HepG2 (cell line): ENCODE data around the gene SYMPK. TPM values are rescaled to one million over a fixed set of nuclear protein-coding genes. Genes with fewer than 3 reads are reported as not detected.

Source experiments
- EED ChIP-seq: sonication (generic); formaldehyde crosslinking; IDR thresholded peaks from 2 replicates; pipeline ENCODE4 v1.5.0; 2020; ENCODE audit warnings: mild to moderate bottlenecking, missing genetic modification reagents
- FOXP1 ChIP-seq, 2 experiments: fragments of 450-650 bp in 1 of 2; IDR thresholded peaks; 2 replicates each; pipeline ENCODE4 v1.6.1; 2017 to 2018; ENCODE audit warnings: antibody characterized with exemption in 1 of 2
- NRL ChIP-seq: sonication (generic); formaldehyde crosslinking; IDR thresholded peaks from 2 replicates; pipeline ENCODE4 v1.5.0; 2020; ENCODE audit warnings: missing genetic modification reagents, mild to moderate bottlenecking, moderate library complexity, borderline replicate concordance
- XRCC5 ChIP-seq: fragments of 200-400 bp; formaldehyde crosslinking; optimal IDR thresholded peaks from 2 replicates; pipeline ENCODE3; 2017; ENCODE audit warnings: mild to moderate bottlenecking, low read length
- ZNF441 ChIP-seq: sonication (generic); formaldehyde crosslinking; IDR thresholded peaks from 2 replicates; pipeline ENCODE4 v1.7.0; 2021; ENCODE audit warnings: missing genetic modification reagents, borderline replicate concordance
- ZNF547 ChIP-seq: sonication (generic); formaldehyde crosslinking; IDR thresholded peaks from 2 replicates; pipeline ENCODE4 v1.5.1; 2020; ENCODE audit warnings: mild to moderate bottlenecking, missing genetic modification reagents
- ZNF790 ChIP-seq: sonication (generic); formaldehyde crosslinking; IDR thresholded peaks from 2 replicates; pipeline ENCODE4 v1.8.0; 2022; ENCODE audit warnings: missing genetic modification reagents, mild to moderate bottlenecking, borderline replicate concordance
- ZSCAN20 ChIP-seq: sonication (generic); formaldehyde crosslinking; IDR thresholded peaks from 2 replicates; pipeline ENCODE4 v1.4.0; 2020; ENCODE audit warnings: missing genetic modification reagents, mild to moderate bottlenecking, borderline replicate concordance
- polyA plus RNA-seq, 8 experiments: library from polyadenylated mRNA; depleted of rRNA in 3 of 8; stranded (reverse) in 7 of 8; unstranded in 1 of 8; fragments of >200 nt; fragmentation: Illumina TruSeq in 4 of 8; extraction: Trizol in 4 of 8; gene quantifications; 2 replicates each; pipeline versions ENCODE4 v1.2.1 to v1.2.3, GENCODE V29; 2011 to 2016; ENCODE audit warnings: low read depth in 4 of 8, missing spikeins in 1 of 8, mixed read lengths in 1 of 8; ENCODE audit not compliant: insufficient read depth in 1 of 8
- total RNA-seq, 5 experiments: library from RNA; depleted of rRNA; stranded (reverse); fragments of >200 nt; fragmentation: Illumina TruSeq; extraction: Trizol; gene quantifications; 2 replicates each; pipeline ENCODE4 v1.2.3, GENCODE V29; 2016; ENCODE audit warnings: low read depth in 1 of 5
- TF ChIP-seq, protein P1 (sequence below): sonication (generic); formaldehyde crosslinking; IDR thresholded peaks from 2 replicates; pipeline ENCODE4 v1.4.0; 2020; ENCODE audit warnings: missing genetic modification reagents
- TF ChIP-seq, protein P2 (sequence below): sonication (generic); formaldehyde crosslinking; IDR thresholded peaks from 2 replicates; pipeline ENCODE4 v1.8.0; 2022; ENCODE audit warnings: missing genetic modification reagents, mild to moderate bottlenecking, moderate library complexity, borderline replicate concordance
- TF ChIP-seq, protein P3 (sequence below), 2 experiments: sonication (generic) in 1 of 2; formaldehyde crosslinking in 1 of 2; IDR thresholded peaks; 2 replicates each; pipeline versions ENCODE4 v1.4.0 to v1.6.1; 2016 to 2020; ENCODE audit warnings: borderline replicate concordance in 1 of 2, low read depth in 1 of 2, mild to moderate bottlenecking in 1 of 2, missing genetic modification reagents in 1 of 2
- TF ChIP-seq, protein P4 (sequence below): IDR thresholded peaks from 2 replicates; pipeline ENCODE4 v1.6.1; 2018; ENCODE audit warnings: missing genetic modification reagents
- TF ChIP-seq, protein P5 (sequence below): sonication (generic); formaldehyde crosslinking; IDR thresholded peaks from 2 replicates; pipeline ENCODE4 v1.8.0; 2022; ENCODE audit warnings: missing genetic modification reagents, mild to moderate bottlenecking, inconsistent platforms, borderline replicate concordance
- TF ChIP-seq, protein P6 (sequence below): IDR thresholded peaks from 2 replicates; pipeline ENCODE4 v1.6.1; 2012; ENCODE audit warnings: low read depth, low read length, improper control_type of control experiment

Gene SYMPK
- total and polyA plus RNA-seq, 2 of the 13 experiments (the other 11 are each of a cell fraction or from before 2014, with no cell fraction given): 21.9 to 55.7 TPM

DNA sequence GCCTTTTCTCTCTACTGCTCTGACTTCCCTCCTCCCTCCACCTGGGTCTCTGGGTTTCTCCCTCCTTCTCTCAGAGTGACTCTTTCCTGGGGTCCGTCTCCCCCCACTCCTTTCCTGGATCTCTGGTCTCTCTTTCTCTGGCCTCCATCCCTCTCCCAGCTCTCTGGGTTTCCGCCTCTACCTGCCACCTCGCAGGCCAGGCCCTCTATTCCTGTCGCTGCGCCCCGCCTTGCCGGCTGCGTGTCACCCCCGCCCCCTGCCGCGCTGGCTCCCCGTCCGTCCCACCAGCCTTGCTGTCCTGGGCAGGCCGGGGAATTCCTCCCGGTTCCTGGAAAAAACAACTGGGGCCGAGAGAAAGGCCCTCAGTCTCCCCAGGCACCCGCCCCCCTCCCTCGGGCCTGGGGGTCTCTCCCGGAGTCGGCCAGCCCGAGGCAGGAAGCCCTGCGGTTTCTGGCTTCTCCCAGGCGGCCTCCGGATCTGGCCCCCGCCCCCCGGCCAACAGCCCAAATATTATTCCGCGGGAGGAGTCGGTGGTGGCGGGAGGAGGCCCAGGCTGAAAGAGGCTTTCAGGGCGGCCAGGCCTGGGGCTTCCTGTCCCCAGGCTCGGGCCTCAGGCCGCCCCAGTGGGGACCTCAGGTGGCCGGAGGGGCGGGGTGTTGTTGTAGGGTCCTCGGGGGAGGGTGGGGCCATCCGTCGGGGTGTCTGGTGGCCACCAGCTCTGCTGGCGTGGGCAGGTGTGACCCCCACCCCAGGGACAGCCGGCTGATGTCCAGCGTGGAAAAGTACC, 13.7 kb upstream of the SYMPK start (continued):
- TF ChIP-seq, protein P1, sequence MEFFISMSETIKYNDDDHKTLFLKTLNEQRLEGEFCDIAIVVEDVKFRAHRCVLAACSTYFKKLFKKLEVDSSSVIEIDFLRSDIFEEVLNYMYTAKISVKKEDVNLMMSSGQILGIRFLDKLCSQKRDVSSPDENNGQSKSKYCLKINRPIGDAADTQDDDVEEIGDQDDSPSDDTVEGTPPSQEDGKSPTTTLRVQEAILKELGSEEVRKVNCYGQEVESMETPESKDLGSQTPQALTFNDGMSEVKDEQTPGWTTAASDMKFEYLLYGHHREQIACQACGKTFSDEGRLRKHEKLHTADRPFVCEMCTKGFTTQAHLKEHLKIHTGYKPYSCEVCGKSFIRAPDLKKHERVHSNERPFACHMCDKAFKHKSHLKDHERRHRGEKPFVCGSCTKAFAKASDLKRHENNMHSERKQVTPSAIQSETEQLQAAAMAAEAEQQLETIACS (CRISPR knock-in tag): no peak
- TF ChIP-seq, protein P2, sequence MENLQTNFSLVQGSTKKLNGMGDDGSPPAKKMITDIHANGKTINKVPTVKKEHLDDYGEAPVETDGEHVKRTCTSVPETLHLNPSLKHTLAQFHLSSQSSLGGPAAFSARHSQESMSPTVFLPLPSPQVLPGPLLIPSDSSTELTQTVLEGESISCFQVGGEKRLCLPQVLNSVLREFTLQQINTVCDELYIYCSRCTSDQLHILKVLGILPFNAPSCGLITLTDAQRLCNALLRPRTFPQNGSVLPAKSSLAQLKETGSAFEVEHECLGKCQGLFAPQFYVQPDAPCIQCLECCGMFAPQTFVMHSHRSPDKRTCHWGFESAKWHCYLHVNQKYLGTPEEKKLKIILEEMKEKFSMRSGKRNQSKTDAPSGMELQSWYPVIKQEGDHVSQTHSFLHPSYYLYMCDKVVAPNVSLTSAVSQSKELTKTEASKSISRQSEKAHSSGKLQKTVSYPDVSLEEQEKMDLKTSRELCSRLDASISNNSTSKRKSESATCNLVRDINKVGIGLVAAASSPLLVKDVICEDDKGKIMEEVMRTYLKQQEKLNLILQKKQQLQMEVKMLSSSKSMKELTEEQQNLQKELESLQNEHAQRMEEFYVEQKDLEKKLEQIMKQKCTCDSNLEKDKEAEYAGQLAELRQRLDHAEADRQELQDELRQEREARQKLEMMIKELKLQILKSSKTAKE (CRISPR knock-in tag): peak; percentile 50; the same call in 1 of the 2 replicates
- TF ChIP-seq NRL: peak; percentile 77; the same call in 1 of the 2 replicates
- TF ChIP-seq EED (CRISPR knock-in tag): 0 out of 2 replicates have a peak, but pooled peaks have one; percentile 56
- TF ChIP-seq FOXP1 (IDR thresholded peaks at IDR 0.05): no peak
- TF ChIP-seq FOXP1 (CRISPR knock-in tag; IDR thresholded peaks at IDR 0.05): no peak
- TF ChIP-seq, protein P3, sequence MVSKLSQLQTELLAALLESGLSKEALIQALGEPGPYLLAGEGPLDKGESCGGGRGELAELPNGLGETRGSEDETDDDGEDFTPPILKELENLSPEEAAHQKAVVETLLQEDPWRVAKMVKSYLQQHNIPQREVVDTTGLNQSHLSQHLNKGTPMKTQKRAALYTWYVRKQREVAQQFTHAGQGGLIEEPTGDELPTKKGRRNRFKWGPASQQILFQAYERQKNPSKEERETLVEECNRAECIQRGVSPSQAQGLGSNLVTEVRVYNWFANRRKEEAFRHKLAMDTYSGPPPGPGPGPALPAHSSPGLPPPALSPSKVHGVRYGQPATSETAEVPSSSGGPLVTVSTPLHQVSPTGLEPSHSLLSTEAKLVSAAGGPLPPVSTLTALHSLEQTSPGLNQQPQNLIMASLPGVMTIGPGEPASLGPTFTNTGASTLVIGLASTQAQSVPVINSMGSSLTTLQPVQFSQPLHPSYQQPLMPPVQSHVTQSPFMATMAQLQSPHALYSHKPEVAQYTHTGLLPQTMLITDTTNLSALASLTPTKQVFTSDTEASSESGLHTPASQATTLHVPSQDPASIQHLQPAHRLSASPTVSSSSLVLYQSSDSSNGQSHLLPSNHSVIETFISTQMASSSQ (IDR thresholded peaks at IDR 0.05; ENCODE audit: low read depth): peak; percentile 12; the same call in 1 of the 2 replicates
- TF ChIP-seq, protein P3 (CRISPR knock-in tag; IDR thresholded peaks at IDR 0.05; ENCODE audit: borderline replicate concordance): peak; percentile 84; the same call in 1 of the 2 replicates
- no peak for TF ChIP-seq ZSCAN20 (CRISPR knock-in tag)
- TF ChIP-seq, protein P4, sequence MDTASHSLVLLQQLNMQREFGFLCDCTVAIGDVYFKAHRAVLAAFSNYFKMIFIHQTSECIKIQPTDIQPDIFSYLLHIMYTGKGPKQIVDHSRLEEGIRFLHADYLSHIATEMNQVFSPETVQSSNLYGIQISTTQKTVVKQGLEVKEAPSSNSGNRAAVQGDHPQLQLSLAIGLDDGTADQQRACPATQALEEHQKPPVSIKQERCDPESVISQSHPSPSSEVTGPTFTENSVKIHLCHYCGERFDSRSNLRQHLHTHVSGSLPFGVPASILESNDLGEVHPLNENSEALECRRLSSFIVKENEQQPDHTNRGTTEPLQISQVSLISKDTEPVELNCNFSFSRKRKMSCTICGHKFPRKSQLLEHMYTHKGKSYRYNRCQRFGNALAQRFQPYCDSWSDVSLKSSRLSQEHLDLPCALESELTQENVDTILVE: peak; percentile 41; the same call in 1 of the 2 replicates
- 0 out of 2 replicates have a peak, but pooled peaks have one; percentile 62 for TF ChIP-seq ZNF547 (CRISPR knock-in tag)
- TF ChIP-seq, protein P5, sequence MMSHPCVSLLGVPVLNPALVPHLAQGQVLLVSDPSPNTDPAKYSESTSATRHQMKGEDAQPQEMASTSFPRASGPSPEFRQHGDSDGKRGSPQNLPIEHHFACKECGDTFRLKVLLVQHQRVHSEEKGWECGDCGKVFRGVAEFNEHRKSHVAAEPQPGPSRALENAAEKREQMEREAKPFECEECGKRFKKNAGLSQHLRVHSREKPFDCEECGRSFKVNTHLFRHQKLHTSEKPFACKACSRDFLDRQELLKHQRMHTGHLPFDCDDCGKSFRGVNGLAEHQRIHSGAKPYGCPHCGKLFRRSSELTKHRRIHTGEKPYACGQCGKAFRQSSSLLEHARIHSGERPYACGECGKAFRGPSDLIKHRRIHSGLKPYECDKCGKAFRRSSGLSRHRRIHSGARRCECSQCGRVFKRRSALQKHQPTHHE: peak; percentile 71; the same call in 1 of the 2 replicates
- TF ChIP-seq ZNF441 (CRISPR knock-in tag): peak; percentile 32; the same call in 1 of the 2 replicates
- TF ChIP-seq ZNF790 (CRISPR knock-in tag): no peak
- TF ChIP-seq XRCC5: peak; percentile 16
- TF ChIP-seq, protein P6, sequence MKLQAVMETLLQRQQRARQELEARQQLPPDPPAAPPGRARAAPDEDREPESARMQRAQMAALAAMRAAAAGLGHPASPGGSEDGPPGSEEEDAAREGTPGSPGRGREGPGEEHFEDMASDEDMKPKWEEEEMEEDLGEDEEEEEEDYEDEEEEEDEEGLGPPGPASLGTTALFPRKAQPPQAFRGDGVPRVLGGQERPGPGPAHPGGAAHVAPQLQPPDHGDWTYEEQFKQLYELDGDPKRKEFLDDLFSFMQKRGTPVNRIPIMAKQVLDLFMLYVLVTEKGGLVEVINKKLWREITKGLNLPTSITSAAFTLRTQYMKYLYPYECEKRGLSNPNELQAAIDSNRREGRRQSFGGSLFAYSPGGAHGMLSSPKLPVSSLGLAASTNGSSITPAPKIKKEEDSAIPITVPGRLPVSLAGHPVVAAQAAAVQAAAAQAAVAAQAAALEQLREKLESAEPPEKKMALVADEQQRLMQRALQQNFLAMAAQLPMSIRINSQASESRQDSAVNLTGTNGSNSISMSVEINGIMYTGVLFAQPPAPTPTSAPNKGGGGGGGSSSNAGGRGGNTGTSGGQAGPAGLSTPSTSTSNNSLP: no peak
